Stimulated activated CD8-positive, alpha-beta memory T cell treated with anti-CD3 and anti-CD28 coated beads, Interleukin-7, amount 100 ng/mL, for 24 hours (primary cell): ENCODE measurements around the gene LCORL.
A peak's percentile ranks its signal among the peaks of the same experiment; 100 is the strongest.
"Not testable (repeated sequence)": the region's sequence is repeated elsewhere in the genome, so short reads cannot be mapped to it uniquely, and the experiment has no call there.

Source experiments
- DNase-seq: peaks from one replicate; pipeline ENCODE4 v3.0.0-alpha.2; 2020; ENCODE audit warnings: low read depth

LCORL gene

DNA sequence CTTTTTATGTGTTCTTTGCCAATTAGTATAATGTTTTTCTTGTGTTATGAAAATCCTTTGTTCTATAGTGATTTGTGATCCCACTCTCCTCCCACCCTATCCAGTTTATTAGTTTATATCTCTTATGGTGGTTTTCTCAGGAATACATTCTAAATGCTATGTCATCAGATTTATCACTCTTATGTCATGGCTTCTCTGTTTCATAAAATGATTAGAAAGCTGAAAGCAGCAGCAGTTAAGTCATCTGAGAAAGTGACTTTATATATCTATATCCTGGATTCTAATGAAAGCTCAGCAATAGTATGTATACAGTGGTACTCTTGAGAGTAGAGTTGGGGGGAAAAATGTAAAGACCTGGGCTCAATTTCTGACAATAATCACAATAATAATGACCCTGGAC is 169.6 kb downstream of the LCORL start:
- DNase-seq = no peak

DNA sequence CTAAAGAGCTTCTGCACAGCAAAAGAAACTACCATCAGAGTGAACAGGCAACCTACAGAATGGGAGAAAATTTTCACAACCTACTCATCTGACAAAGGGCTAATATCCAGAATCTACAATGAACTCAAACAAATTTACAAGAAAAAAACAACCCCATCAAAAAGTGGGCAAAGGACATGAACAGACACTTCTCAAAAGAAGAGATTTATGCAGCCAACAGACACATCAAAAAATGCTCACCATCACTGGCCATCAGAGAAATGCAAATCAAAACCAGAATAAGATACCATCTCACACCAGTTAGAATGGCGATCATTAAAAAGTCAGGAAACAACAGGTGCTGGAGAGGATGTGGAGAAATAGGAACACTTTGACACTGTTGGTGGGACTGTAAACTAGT is 171.3 kb downstream of the LCORL start:
- DNase-seq = not testable (repeated sequence)

DNA sequence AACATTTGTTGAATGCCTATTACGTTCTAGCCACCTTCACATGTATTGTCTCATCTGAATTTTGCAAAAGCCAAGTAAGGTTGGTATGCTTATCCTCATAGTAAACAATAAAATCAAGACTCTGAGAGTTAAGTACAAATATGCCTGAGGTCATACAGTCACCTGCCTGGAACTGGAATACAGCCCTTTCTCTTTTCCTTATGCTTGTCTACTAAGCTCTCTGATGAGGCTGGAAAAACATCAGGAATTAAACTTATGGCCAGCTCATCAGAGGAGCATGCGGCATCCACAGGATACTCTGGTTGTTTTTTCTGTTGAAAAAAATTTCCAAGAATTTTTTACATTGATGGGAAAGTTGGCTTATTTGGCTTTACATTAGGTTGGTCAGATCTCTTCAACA is 175.3 kb downstream of the LCORL start:
- no peak for DNase-seq

DNA sequence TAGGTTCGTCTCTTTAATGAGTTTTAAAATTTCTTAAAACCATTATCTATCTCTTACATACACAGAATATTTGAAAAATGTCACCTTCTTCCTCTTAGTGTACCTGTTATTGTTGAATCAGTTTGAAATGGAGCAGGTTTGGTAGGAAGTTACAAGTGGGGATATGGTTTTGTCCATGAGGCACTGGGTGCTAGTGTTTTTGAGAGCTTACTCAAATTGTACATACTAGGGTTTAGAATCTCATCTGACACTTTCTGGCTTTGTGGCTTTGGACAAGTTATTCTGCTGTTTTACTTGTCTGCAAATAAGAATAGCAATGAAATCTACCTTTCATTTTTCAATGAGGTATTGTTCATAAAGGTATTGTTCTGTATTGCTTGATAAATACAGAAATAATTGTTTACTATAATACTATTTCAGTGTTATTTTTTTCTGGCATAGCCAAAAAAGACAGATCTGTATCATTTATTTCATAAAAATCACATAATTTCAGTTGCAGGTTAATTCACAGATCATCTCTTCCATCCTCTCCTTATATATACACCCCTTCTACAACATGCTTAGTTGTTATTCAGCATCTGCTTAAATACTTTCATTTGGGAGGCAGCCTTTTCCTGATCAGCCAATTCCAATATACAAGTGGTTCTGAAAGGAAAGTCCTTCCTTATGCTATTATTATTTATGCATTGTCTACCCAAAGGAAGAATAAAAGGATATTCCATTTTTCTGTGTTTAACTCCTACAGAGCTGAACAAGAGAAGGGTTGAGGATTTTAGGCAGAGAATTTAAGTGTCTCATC is 197.5 kb downstream of the LCORL start:
- no peak for DNase-seq

DNA sequence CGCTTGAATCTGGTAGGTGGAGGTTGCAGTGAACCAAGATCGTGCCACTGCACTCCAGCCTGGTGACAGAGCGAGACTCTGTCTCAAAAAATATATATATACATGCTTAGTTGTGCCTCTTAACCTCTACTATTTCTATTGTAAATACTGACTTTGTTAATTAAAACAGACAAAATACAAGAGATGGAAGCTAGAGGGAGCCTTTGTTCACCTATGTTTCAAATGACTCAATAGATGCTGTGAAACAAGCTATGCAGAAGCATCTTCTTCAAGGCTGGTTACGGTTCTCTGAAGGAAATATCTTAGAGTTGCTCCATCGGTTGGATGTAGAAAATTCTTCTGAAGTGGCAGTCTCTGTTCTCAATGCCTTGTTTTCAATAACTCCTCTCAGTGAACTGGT is 204.5 kb downstream of the LCORL start:
- DNase-seq = no peak

DNA sequence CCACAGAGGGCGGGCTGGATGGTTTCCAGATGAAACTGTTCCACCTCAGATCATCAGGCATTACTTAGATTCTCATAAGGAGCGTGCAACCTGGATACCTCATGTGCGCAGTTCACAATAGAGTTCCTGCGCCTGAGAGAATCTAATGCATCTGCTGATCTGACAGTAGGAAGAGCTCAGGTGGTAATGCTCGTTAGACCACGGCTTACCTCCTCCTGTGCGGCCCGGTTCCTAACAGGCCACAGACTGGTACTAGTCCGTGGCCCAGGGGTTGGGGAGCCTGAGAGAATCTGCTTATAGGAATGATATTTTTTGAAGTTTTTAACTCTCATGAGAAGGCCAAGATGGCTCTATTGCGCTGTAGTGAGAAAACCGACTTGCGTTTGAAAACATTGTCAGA is 205.4 kb downstream of the LCORL start:
- DNase-seq = no peak

DNA sequence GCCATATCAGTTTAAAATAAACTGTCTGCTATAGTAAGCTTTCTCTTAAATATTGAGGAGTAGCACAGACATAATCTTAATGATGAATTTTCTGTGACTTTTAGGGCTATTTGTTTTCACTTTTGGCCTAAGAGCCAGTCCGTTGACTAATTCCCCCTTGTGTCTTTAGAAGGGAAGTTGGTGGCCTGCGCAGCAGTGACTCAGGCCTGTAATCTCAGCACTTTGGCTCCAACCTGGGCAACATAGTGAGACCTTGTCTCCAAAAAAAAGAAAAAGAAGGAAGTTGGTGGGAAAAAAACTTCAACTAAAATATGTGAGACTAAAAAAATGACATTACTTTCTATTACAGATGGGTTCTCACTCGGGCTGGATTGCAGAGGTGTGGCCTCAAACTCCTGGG is 207.4 kb downstream of the LCORL start:
- DNase-seq = no peak

DNA sequence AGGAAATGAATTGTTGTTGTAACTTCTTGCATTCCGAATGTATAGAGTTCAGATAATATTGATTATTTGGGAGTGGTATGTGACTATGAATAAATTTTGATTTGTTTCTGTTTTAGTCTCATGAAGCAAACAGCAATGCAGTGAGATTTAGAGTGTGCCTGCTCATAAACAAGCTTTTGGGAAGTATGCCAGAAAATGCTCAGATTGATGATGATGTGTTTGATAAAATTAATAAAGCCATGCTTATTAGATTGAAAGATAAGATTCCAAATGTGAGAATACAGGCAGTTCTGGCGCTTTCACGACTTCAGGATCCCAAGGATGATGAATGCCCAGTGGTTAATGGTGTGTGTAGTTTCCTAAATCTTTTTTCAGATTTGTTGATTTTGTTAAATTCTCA is 208.8 kb downstream of the LCORL start:
- DNase-seq = no peak

DNA sequence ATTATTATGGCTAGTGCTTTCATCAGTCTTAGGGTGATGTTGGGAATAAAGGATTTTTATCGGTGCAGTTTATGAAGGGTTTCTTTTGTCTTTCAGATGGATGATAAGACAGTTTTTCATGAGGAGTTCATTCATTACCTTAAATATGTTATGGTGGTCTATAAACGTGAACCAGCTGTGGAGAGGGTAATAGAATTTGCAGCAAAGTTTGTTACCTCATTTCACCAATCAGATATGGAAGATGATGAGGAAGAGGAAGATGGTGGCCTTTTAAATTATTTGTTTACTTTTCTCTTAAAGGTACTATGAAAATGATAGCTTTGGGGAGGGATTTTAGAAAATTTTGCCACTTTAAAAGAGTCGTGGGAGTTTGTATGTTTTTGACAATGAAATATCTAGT is 209.4 kb downstream of the LCORL start:
- no peak for DNase-seq

DNA sequence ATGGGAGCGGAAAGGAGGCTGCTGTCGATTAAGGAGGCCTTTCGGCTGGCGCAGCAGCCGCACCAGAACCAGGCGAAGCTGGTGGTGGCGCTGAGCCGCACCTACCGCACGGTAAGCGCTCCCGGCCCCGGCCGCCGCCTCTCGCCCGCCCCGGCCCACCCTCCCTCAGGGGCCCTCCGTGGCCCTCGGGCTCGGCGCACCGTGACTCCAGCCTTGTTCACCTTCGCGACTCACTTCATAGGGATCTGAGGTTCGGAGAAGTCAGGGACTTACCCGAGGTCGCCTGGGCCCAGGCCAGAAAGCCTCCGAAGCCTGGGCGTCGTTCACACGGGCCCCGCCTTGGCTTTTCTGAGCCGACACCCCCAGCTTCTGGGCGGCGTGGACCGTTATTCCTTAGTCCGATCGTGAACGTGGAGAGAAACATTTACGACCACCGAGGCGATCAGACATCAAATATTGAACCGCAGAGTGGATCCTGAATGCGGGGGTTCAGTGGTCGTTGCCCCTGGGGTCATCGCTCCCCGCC is 210.4 kb downstream of the LCORL start:
- DNase-seq = no peak

DNA sequence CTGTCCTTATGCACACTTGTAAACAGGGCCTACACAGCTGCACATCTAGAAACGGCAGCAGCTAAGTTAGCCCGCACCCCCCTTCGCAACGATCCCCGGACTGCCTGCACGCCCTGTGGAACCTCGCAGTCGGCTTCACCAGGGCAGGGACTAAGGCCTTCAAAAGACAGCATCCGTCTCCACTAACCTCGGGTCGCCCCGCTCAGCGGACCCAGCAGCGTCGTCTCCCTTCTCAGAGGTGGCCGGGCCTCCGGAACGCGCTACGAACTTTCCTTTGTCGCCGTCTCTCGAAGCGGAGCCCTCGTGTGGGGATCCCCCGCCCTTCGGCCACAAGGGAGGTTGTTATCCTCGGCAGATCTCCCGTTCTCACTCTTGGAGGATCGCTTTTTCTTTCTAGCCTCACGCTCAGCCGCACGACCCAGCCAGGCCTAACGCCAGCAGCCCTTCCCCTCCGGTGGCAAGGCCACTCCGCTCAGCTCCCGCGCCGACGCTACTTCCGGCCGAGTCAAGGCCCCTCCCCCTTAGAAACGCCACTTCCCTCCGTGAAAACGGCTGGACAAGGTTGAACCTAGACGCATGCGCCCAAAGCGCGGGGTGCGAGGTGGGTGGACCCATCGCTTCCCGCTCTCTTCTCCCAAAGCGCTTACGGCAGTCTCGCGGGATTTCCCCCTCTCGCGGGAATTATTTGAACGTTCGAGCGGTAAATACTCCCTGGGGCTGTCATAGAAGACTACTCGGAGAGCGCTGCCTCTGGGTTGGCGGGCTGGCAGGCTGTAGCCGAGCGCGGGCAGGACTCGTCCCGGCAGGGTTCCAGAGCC is 211.1 kb downstream of the LCORL start, which contains the start of the genes DCAF16 and NCAPG:
Gene DCAF16, minus strand, starts transcription at position 498 of the 818 bp plus-strand sequence. CDS start 6,616 bp downstream, outside the sequence.
Gene NCAPG, plus strand, starts transcription at position 720 of the 818 bp plus-strand sequence. CDS start 99 bp downstream, outside the sequence.
- peak; percentile 99 for DNase-seq

DNA sequence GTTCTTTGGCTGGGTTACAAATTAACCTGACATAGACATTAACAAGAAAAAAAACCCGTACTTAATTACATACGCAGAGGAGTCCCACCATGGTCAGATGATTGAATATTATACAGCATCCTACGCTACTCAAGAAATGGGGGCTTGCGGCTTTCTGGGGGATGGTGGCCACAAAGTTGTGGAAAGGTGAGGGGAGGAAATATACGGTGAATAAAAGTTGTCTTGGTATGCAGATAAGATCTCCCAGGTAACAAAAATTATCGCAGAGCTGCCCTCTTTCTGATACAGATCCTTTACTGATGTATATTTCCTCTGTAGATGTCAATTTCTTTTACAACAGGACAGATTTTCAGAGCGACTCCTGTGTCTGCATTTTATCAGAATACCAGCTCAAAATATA is 211.9 kb downstream of the LCORL start:
- no peak for DNase-seq

DNA sequence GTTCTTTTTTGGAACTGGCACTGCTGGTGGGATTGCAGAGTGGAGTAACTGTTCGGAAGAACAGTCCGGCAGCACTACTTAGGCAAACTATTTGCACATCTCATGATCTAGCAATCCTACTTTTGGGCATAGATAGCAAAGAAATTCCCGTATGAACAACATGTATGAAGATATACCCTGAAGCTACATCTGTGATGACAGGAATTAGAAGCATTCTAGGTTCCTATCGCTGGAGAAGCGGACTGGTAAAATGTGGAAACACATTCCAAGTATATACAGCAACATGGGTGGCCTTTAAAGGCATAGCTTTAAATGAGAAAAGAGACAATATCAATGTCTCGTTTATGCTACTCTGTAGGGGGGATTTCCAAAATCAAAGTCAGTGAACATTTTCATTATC is 214.1 kb downstream of the LCORL start:
- DNase-seq = no peak

DNA sequence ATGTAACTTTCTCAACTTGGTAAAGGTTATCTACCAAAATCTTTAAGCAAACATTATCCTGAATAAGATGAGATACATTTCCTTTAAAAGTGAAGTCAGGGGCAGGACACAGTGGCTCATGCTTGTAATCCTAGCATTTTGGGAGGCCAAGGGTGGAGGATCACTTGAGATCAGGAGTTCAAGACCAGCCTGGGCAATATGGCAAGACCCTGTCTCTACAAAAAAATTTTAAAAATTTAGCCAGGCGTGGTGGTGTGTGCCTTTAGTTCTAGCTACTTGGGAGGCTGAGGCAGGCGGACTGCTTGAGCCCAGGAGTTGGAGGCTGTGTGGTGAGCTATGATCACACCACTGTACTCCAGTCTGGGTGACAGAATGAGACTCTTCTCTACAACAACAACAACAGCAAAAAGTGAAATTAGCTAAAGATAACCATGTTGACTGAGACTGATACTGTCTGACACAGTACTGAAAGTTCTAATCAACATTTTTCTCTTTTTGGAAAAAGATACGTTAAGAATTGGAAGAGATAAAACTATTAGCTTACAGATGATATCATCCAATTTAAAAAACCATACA is 215.9 kb downstream of the LCORL start:
- DNase-seq = no peak

DNA sequence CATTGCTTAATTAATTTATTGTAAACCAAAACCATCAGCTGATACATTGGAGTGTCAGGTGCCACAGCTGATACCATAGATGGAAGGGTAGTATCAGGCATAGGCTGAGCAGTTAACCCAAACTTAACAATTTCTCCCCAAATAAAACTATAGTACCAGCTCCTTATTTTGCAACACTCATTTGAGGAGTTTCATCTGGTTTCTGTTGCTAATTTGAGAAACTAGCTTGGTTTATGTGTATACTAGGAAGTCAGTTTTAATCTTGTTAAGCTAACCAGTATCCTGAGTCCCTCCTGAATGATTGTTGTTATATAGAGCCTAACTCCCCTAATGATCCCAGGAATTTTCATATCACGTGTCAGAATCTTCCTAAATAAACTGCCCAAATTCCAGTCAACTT is 223.7 kb downstream of the LCORL start:
- no peak for DNase-seq

DNA sequence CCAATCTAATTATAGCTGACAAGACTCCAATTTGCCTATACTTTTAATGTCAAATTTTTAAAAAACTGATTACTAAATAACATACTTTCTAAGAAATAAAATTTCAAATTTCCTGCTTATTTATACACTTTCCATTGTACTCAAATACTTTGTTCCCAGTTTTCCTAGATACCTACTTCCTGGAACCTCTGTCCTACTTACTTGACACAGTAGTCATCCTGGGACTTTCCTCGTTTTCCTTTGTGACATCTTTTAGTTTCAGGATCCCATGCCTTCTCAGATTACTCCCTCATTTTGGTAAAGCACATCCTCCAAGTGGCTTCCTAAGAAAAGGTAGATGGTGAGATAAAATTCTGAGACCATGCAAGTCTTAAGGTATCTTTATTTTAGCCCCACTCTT is 226.8 kb downstream of the LCORL start:
- DNase-seq = no peak
